BJ (cell line): ENCODE data around the gene ANXA11. TPM values are rescaled to one million over a fixed set of nuclear protein-coding genes. Genes with fewer than 3 reads are reported as not detected.

Experiments
- CTCF ChIA-PET: fragments of 350-600 bp; formaldehyde crosslinking; extraction: SDS; loops from one replicate; lab custom pipeline; 2021; ENCODE audit warnings: antibody characterized with exemption, inconsistent platforms; lab: Yijun Ruan, JAX
- POLR2A ChIA-PET: fragments of 300-600 bp; sonication (Branson Sonifier 250); formaldehyde crosslinking; extraction: SDS; loops from one replicate; lab custom pipeline; 2021; ENCODE audit warnings: antibody characterized with exemption; lab: Charles Lee
- DNase-seq: peaks from one replicate; pipeline ENCODE4 v3.0.0-alpha.2; 2011; ENCODE audit warnings: low read depth
- H3K27me3 ChIP-seq: 2 replicates; pipeline ENCODE4 v1.6.0; 2011; ENCODE audit warnings: low read length; ENCODE audit not compliant: control insufficient read depth, insufficient read depth
- H3K36me3 ChIP-seq: 2 replicates; pipeline ENCODE4 v1.5.1; 2011; ENCODE audit warnings: low read length; ENCODE audit not compliant: control insufficient read depth, insufficient read depth
- H3K4me3 ChIP-seq: 2 replicates; pipeline ENCODE4 v1.5.1; 2011; ENCODE audit warnings: low read depth, mild to moderate bottlenecking, control low read depth, low read length
- CTCF ChIP-seq: IDR thresholded peaks from 2 replicates; pipeline ENCODE4 v1.5.1; 2011; ENCODE audit warnings: low read depth, mild to moderate bottlenecking, control low read depth, inconsistent platforms, low read length, moderate library complexity; ENCODE audit not compliant: insufficient read depth
- polyA plus RNA-seq: library from polyadenylated mRNA; depleted of rRNA; stranded (reverse); fragments of >200 nt; gene quantifications from 2 replicates; pipeline ENCODE4 v1.2.3, GENCODE V29; 2011

Gene ANXA11
- polyA plus RNA-seq, 1 experiment, result 239 TPM

DNA sequence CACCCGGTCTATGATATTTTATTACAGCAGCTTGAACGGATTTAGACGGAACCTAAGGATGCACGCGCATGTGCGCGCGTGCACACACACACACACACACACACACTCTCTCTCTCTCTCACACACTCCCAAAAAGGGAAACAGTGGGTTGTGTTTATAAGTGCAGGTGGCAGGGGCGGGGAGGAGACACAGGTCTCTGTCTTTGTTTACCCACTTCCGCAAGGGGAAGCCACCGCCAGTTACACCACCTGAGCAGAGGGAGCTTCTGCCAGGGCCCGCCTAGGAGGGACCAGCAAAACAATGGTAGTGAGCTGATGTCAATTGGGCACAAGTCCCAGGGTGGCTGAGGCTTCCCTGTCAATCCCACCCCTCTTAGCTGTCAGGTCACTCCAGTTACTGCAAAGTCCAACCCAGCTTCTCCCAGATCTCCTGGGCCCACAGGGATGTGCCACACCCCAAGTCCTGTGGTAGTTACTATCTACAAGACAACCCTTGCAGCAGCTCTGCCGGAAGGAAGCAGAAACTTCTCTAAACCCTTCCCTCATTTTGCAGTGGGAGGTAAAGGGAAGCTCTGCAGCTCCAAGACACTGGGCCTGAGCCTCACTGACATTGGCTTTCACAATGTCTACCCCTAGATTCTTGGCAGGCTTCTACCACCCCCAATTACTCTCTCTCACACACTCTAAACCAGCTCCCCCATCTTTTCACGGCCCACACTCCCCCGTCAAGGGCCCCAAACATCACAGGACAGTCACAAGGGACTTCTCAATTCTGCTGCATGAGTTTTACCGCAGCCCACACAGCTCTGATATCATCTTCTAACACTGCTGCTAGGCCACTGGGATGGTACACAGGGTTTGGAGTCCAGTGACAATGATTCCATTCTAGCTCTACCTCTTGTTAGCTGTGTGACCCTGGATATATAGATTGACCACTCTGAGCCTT lies 17.6 kb downstream of the ANXA11 start:
- no peak for DNase-seq
- TF ChIP-seq CTCF, result no peak
- peaks cover 12% of the 10 kb centered on the region for H3K36me3 ChIP-seq
- H3K27me3 ChIP-seq, result no peaks in the 10 kb centered on the region
- ChIA-PET CTCF (interaction anchor here (0.8 to 0.9 kb wide), 2 partner anchors 11 to 16 kb away, joined by 3 to 4 read pairs; no protein-coding TSS in a partner anchor), POLR2A (no interaction called here)
- no peak overlapping the region for H3K4me3 ChIP-seq

GRCh38 chr10:80187060-80187459 lies 18.3 kb downstream of the ANXA11 start:
- Histone ChIP-seq H3K27me3 (no peaks in the 10 kb centered on the region), H3K4me3 (no peak overlapping the region), H3K36me3 (peaks cover 12% of the 10 kb centered on the region)
- ChIA-PET CTCF (no interaction called here), POLR2A (no interaction called here)
- TF ChIP-seq CTCF, result no peak
- no peak for DNase-seq

- TF ChIP-seq CTCF, result no peak
- ChIA-PET CTCF (no interaction called here), POLR2A (no interaction called here)
- Histone ChIP-seq H3K36me3 (peaks cover 8% of the 10 kb centered on the region), H3K27me3 (no peaks in the 10 kb centered on the region), H3K4me3 (no peak overlapping the region)
- DNase-seq, result no peak
Observed at GRCh38 chr10:80186364-80187012, 18.8 kb downstream of the ANXA11 start.

- Histone ChIP-seq H3K36me3 (peaks cover 8% of the 10 kb centered on the region), H3K27me3 (no peaks in the 10 kb centered on the region), H3K4me3 (no peak overlapping the region)
- no peak for TF ChIP-seq CTCF
- DNase-seq, result no peak
- POLR2A ChIA-PET, result no interaction called here
- CTCF ChIA-PET, result interaction anchor here (1.1 kb wide), 1 partner anchor 17 kb away, joined by 3 read pairs; no protein-coding TSS in a partner anchor
Observed at GRCh38 chr10:80185578-80186299, 19.6 kb downstream of the ANXA11 start.
